ENCODE measurements around the gene SCRN2.

Gene SCRN2

DNA sequence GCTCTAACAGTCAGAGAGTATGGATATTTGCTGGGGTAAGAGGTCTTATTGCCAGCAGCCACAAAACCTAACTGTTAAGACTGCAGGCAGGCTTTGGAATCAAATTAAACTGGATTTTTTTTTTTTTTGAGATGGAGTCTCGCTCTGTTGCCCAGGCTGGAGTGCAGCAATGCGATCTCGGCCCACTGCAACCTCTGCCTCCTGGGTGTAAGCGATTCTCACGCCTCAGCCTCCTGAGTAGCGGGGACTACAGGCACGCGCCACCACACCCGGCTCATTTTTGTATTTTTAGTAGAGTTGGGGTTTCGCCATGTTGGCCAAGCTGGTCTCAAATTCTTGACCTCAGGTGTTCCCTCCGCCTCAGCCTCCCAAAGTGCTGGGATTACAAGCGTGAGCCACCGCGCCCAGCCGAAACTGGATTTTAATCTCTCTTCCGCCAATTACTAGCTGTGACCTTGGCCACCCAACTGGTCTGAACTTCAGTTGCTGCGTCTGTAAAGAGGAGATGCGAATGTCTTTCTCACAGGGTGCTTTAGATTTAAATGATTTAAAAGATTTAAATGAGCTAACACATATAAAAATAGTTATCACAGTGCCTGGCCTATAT, 10.6 kb downstream of the SCRN2 start:
- no peak for DNase-seq
- in situ Hi-C loops (cut with HindIII; ENCODE audit: low pct_ligation_motif_present, low pct_unique_long_range_greater_than_20kb, low sequenced_read_pairs), result no loop called here

DNA sequence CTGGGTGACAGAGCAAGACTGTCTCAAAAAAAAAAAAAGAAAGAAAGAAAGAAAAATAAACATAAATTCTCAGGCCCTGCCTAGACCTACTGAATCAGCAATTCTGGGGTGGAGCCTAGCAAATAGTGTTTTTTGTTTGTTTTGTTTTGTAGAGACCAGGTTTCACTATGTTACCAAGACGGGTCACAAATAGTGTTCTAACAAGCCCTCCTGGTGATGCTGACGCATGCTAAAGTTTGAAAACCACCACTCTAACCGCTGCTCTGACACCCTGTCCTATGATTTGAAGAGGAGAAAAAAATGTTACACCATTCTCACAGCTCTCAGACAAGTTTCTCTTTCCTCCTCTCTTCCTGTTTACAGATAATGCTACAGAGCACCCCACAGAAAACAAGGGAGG, 11.2 kb downstream of the SCRN2 start:
- DNase-seq, result no peak
- in situ Hi-C loops (cut with HindIII; ENCODE audit: low pct_ligation_motif_present, low pct_unique_long_range_greater_than_20kb, low sequenced_read_pairs), result no loop called here

DNA sequence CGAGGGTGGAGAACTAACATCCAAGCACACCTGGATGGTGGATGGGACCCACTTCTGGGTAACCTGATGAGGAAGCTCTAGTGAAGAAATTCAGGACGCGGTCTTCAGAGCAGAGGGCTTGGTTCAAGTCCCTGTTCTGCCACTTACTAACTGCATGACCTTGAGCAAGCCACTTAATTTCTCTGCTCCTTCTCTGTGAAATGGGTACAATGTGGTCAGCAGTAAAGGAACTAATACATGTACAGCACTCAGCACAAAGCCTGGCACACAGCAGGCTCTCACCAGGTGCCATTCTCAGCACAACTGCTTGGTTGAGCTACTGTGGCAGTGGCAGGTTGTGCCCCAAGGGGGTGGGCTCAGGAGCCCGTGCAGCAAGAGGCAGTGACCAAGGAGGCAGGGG, 17.6 kb downstream of the SCRN2 start:
- in situ Hi-C loops (cut with HindIII; ENCODE audit: low pct_ligation_motif_present, low pct_unique_long_range_greater_than_20kb, low sequenced_read_pairs), result no loop called here
- DNase-seq, result no peak

DNA sequence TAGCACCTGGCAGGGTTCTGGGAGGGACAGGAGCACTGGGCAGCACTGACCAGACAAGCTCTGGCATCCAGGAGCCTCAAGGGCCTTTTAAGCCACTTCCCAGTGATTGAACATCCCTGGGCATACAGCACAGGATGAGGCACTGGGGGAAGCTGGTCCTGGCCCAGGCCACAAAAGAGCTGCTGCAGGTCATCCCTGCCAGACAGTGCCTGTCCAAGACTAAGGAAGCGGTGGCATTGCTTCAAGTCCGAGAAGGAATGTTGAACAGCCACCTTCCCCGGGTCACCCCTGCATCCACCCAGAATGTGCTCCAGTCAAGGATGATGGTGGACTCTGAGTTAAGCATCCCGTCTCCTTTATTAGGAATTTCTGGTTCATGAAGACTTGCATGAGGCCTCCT, 18.3 kb downstream of the SCRN2 start:
- in situ Hi-C loops (cut with HindIII; ENCODE audit: low pct_ligation_motif_present, low pct_unique_long_range_greater_than_20kb, low sequenced_read_pairs), result no loop called here

DNA sequence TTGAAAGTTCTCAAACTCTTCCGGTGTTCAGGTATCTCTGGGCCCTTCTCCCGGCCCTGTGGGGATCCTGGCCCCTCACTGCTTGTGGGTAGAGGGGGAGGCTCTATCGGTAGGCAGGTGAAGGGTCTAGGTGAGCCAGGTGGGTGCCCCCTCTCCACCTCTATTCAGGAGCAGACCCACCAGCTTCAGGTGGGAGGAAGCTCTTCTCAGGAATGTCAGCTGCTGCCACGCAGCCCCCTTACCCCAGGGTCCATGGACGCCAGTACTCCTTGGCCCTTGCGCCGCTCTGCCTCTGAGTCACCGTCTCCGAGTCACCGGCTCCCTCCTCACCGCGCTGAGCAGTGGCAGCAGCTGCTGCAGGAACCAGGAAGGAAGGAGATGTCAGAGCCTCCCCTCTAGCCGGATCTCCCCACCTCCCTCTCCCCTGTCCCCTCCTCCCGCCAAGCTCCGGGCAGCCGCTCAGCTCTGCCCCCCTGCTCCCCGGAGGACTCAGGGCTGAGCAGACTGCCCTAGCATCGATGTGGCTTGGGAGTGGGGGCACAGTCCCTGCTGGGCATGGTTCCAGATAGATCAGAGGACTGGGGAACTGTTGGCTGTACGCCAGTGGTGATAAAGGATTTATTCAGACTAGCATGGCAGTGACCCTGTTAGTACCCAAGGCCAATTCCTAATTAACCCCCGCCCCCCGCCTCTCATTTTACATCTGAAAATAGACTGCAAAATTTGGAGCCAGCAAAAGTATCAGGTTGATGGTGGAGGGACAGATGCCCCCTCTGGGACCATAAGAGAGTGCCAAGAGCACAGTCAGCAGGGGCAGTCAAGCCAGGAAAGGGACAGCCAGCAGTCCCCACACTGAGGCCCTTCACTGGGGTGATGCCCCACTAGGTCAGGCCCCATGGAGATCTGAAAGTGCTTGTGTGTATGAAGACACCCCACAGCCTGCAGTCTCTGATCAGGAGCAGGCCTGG, 19.4 kb downstream of the SCRN2 start, which contains the start of gene OSBPL7:
OSBPL7 (minus strand) TSS at position 371 of the 968 bp plus-strand sequence. CDS start 1,516 bp downstream, outside the sequence.
- DNase-seq, result peak; percentile 93
- in situ Hi-C loops (cut with HindIII; ENCODE audit: low pct_ligation_motif_present, low pct_unique_long_range_greater_than_20kb, low sequenced_read_pairs), result no loop called here

More for the DNA sequence above, 18.3 kb downstream of the SCRN2 start:
- no peak for DNase-seq

DNA sequence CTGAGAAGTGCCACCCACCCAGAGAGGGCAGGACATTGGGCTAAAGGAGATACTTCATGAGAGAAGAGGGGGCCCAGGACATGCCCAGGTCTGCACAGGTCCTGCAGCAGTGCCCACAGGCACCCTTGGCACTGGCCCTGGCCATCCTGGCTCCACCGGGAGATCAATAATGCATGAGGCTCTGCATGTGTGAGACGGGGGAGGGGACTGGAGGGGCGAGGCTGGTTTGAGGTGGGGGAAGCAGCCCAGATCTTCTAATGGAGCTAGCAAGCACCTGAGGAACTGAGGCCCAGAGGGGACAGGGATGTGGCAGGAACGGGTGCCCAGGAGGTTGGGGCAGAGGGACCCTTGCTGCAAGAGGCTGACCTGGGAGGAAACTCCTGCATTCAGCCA, 20.0 kb downstream of the SCRN2 start:
- no peak for DNase-seq
- in situ Hi-C loops (cut with HindIII; ENCODE audit: low pct_ligation_motif_present, low pct_unique_long_range_greater_than_20kb, low sequenced_read_pairs), result no loop called here

DNA sequence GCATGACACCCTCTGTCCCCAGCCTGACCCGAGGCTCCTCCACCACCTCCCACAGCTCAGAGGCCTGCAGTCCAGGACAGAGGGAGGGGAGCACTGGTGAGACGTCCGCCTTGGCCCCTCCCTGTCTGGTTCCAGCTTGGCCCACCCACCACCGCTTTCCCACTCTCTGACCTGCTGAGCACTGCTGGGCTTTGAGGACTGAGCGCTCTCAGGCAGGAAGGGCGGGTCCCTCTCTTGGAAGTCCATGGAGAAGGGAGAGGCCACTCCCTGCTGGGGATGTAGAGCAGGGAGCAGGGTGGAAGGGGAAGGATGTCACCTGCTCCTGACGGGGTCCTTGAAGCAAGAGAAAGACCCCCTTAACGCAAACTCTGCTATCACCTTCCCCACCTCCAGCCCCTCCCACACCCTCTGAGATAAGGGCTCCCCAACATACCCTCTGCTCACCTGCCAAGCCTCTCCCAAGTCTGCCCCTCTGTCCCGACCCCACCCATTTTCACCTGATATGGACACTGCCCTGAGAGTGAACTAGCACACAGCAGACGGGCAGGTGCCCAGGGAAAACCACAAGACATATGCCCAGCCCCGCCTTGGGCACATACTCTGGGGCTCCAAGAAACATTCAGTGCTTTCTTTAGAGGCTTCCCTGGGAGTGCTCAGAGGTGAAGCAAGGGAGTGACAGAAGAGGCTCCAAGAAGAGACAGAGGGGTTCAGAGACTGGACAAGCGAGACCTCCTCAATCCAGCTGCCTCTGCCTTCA, 20.9 kb downstream of the SCRN2 start:
- no peak for DNase-seq
- in situ Hi-C loops (cut with HindIII; ENCODE audit: low pct_ligation_motif_present, low pct_unique_long_range_greater_than_20kb, low sequenced_read_pairs), result no loop called here

DNA sequence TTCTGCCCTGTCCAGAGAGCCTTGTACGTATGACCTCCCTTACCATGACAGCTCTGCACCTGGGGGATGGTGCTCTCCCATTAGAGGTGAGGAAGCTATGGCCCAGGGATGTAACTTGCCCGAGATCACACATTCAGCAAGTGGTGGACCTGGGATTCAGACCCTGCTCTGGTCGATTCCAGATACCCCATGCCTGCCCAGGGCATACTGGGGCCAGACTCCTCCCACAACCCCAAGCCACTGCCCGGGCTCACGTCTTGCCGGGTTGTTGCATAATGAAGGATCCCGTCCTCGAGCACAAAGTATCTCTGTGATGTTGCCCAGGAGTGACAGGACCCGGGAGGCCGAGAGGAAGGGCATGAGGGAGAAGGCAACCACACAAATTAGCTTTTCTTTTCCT, 21.6 kb downstream of the SCRN2 start:
- no peak for DNase-seq
- in situ Hi-C loops (cut with HindIII; ENCODE audit: low pct_ligation_motif_present, low pct_unique_long_range_greater_than_20kb, low sequenced_read_pairs), result no loop called here

DNA sequence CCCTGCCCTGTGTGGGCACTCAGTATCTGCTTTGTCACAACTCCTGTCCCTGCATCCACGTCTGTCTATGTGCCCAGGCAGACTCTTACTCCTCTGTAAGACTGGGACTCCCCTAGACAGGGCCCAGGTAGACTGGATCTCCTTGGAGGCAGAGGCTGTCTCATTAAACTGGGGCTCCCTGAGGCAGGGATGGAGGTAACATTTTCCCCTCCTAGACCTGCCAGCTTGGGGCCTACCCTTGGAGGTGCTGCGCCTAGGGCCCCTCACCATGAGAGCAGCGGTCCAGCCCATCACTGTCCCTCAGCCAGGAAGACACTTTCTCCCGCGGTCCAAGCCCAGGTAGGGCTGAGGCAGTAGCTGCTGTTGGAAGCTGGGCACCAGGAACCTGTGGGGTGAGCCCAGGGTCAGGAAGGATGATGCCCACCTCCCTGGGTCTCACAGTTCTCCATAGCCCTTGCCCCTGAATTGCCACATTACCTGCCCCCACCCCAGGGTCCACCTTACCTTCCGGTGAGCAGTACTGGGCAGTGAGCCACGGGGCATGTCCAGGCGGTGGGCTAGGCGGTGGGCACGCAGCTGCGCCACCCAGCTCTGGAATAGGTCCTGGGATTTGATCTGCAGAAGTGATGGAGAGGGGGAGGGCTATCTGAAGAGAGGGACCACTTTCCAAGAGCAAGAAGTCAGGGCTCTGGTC, 22.9 kb downstream of the SCRN2 start:
- no peak for DNase-seq
- in situ Hi-C loops (cut with HindIII; ENCODE audit: low pct_ligation_motif_present, low pct_unique_long_range_greater_than_20kb, low sequenced_read_pairs), result no loop called here

DNA sequence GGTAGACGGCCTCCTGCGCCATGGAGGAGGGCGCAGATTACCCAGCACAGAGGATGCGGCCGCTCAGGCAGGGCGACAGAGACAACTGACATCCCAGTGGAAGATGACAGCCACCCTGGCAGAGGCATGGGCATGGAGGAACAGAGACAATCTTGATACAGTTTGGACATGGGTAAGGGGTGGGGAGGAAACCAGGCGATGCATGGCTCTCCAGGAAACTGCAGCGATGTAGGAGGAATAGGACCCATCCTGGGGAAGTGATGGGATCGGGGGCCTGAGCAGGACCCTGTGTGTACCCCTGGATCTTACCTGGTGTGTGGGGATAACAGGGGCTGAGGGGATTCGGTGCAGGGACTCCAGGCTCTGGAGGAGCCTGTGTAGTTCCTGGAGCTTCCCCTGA, 24.1 kb downstream of the SCRN2 start:
- in situ Hi-C loops (cut with HindIII; ENCODE audit: low pct_ligation_motif_present, low pct_unique_long_range_greater_than_20kb, low sequenced_read_pairs), result no loop called here
- no peak for DNase-seq

DNA sequence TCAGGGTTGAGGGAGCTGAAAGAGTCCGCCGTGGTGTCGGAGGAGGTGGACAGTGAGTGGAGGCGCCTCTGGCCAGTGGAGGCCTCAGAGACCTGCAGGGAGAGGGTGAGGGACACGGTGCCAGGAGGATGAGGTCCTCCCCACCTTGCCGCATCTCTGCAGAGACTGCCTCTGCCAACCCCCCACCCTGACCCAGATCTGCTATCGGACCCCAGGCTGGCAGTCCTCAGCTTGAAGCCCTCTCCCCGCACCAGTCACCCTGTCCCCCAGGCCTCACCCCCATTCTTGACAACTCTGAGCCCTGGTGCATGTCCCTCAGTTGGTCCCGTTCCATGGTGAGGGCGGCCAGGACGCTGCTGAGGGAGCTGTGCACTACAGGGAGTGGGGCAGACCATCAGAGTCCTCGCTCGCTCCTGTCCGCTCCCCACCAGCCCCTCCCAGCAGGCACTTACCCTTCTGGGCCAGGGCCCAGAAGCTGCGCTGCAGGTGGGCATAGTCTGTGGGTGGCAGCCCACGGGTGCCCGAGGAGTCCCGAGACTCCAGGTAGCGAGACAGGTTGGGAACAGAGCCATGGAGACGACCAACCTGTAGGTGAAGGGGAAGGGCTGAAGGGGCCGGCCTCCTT, 24.9 kb downstream of the SCRN2 start:
- in situ Hi-C loops (cut with HindIII; ENCODE audit: low pct_ligation_motif_present, low pct_unique_long_range_greater_than_20kb, low sequenced_read_pairs), result no loop called here
- DNase-seq, result no peak

DNA sequence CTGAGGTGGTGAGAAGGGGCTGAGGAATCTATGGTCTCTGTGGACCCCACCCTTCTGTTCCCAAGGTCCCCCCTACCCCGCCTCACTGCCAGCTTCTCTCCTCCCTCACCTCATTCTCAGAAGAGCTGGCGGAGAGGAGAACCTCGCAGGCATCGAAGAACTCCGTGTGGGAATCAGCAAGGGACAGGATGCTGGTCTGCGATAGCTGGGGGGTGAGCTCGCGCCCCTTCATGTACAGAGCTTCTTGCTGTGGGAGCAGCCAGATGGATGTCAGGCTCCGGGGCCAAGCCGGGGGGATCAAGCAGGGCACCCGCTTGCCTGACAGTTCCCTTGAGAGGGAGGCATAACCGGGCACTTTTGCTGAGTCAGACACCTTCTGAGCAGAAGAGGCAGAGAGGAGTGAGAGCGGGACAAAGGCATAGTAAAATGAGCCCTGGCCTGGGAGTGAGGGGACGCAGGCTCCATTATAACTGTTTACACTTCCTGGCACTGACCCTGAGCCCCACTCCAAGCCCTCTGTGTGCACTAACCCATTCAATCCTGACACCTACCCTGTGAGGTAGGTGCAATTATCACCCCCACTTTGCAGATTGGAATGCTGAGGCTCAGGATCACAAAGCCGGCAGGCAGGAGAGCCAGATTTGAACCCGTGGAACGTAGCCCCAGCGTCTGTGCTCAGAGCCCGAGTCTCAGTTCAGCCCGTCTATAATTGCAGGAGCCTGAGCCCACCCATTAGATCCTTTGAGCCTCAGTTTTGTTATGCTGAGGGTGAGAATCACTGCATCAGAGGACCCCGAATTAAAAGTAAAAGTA, 25.8 kb downstream of the SCRN2 start:
- DNase-seq, result no peak
- in situ Hi-C loops (cut with HindIII; ENCODE audit: low pct_ligation_motif_present, low pct_unique_long_range_greater_than_20kb, low sequenced_read_pairs), result no loop called here

DNA sequence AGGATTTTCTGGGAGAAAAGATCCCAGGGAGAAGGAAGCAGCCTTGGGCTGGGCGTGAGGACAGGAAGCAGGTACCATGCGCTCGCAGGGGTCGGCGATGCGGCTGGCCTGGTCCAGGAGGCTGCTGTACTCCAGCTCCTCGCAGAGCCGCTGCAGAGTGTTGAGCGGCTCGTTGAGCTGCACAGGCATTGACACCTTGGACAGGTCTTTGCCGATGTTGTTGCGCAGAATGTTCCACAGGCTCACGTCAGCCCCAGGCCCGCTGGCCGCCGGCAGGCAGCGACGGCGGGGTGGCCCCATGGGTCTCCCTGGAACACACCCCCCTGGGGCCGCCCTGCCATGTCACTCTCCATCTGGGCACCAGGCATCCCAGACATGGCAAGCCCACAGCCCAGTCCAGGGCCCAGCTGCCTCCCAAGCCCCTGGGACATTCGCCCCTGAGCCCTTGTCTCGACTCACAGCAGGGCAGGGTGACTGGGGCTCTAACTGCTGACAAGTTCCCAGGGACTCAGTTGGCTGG, 27.5 kb downstream of the SCRN2 start:
- in situ Hi-C loops (cut with HindIII; ENCODE audit: low pct_ligation_motif_present, low pct_unique_long_range_greater_than_20kb, low sequenced_read_pairs), result no loop called here
- DNase-seq, result no peak

DNA sequence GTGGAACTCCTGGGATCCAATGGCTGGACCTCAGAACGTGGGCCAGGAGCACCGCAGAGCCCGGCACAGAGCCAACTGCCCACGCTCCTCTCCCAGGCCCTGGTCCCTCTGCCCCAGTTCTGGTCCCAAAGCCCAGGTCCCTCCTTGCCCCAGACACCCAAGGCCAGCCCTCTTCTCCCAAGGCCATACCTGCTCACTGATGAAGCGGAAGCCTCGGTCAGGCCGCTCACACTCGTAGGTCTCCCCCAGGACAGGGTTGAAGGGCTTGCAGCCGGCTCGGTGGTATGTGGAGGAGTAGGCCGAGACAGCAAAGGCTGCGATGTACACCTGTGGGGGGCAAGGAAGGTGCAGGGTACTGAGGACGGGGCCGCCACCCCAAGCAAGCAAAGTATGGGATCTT, 28.0 kb downstream of the SCRN2 start:
- no peak for DNase-seq
- in situ Hi-C loops (cut with HindIII; ENCODE audit: low pct_ligation_motif_present, low pct_unique_long_range_greater_than_20kb, low sequenced_read_pairs), result no loop called here

DNA sequence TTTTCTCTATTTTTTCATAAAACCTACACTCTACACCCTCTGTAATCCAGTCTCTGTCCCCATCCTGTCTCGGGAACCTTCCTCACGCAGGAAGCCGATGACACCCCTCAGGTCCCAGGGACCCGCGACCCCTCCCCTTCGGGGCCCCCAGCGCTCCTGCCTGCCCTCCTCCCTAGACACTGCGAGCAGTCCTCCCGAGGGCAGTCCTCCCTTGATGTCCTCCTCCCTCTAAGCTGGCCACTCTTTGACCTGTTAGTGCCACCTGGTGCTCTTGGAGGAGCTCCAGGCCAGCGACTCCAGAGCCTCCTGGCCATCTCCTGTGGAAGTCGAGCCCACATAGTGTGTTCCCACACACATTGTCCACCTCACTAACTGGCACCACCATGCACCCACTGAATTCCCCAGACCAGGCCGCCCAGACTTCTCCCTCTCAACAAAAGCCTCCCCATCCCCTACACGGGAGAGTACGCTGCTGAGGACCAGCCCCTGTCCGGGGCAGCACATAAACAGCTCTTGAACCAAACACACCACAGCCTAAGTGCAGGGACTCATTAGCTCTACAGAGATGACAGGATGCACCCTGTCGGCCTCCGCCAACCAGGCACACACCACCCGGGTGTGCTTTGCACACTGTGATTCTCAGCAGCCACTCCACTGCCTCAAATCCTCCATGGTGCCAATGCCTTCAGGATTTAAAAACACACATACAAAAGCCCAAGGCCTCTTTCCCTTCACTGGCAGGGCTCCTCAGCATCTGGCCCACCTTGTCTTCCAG, 28.7 kb downstream of the SCRN2 start:
- DNase-seq, result no peak
- in situ Hi-C loops (cut with HindIII; ENCODE audit: low pct_ligation_motif_present, low pct_unique_long_range_greater_than_20kb, low sequenced_read_pairs), result no loop called here

DNA sequence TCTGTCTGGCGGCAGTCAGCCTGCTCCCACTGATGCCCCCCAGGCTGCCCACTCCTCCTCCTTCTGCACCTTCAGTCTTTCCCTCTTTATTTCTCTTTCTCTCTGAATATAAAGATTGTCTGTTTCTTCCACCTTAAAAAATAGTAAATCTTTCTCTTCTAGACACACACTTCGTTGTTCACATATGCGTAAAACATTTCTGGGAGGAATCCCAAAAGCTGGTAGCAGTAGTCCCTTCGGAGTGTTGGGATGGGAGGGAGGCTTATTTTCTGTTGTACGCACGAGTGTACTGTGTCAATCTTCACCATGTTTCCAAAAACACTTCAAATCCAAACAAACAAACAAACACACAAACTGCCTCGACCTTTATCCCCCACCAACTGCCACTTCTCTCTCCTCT, 29.4 kb downstream of the SCRN2 start:
- in situ Hi-C loops (cut with HindIII; ENCODE audit: low pct_ligation_motif_present, low pct_unique_long_range_greater_than_20kb, low sequenced_read_pairs), result no loop called here
- DNase-seq, result no peak

All from ACHN (cell line).